Measurements from ENCODE around the gene FBRSL1. TPM values are rescaled to one million over a fixed set of nuclear protein-coding genes. Genes with fewer than 3 reads are reported as not detected.

The FBRSL1 gene
- total and polyA plus RNA-seq, 9 of the 15 experiments (the other 6 are each of a cell fraction or from before 2014, with no cell fraction given): 0.24 to 129 (median 7.3) TPM

GRCh38 chr12:132494294-132495164 lies 4.6 kb downstream of the FBRSL1 start (continued):
- TF ChIP-seq ESRRB (CRISPR knock-in tag; IDR thresholded peaks at IDR 0.05; ENCODE audit: borderline replicate concordance): no peak
- TF ChIP-seq GATAD2A (IDR thresholded peaks at IDR 0.05): no peak
- TF ChIP-seq ERF (CRISPR knock-in tag; IDR thresholded peaks at IDR 0.05): no peak
- TF ChIP-seq ZNF449 (CRISPR knock-in tag; IDR thresholded peaks at IDR 0.05): no peak
- no peak for TF ChIP-seq TSC22D4 (tag; IDR thresholded peaks at IDR 0.05)
- 0 out of 2 replicates have a peak, but pooled peaks have one; percentile 37 for TF ChIP-seq MBD2 (IDR thresholded peaks at IDR 0.05; ENCODE audit: borderline replicate concordance, low read depth)
- TF ChIP-seq MIER1 (IDR thresholded peaks at IDR 0.05; ENCODE audit: low read depth): no peak
- peak; percentile 76 for TF ChIP-seq POLR2AphosphoS5 (IDR thresholded peaks at IDR 0.05; ENCODE audit: control insufficient read depth, insufficient read depth, low read depth, low read length)
- no peak for TF ChIP-seq HSF4 (CRISPR knock-in tag; IDR thresholded peaks at IDR 0.05; ENCODE audit: borderline replicate concordance)
- no peak for TF ChIP-seq ZNF668 (CRISPR knock-in tag; IDR thresholded peaks at IDR 0.05)
- no peak for TF ChIP-seq TEAD2 (tag; IDR thresholded peaks at IDR 0.05)
- peak; percentile 47; the same call in 1 of the 2 replicates for TF ChIP-seq EP300 (IDR thresholded peaks at IDR 0.05; ENCODE audit: low read length)
- 0 out of 2 replicates have a peak, but pooled peaks have one; percentile 44 for TF ChIP-seq MTA3 (IDR thresholded peaks at IDR 0.05; ENCODE audit: borderline replicate concordance)
- TF ChIP-seq CBFA2T2 (conservative IDR thresholded peaks at IDR 0.05): peak; percentile 85
- TF ChIP-seq HDAC6 (IDR thresholded peaks at IDR 0.05; ENCODE audit: low read depth, low read length): no peak
- TF ChIP-seq NR2F6 (CRISPR knock-in tag; IDR thresholded peaks at IDR 0.05): no peak
- 0 out of 2 replicates have a peak, but pooled peaks have one; percentile 24 for TF ChIP-seq CTBP1 (IDR thresholded peaks at IDR 0.05; ENCODE audit: borderline replicate concordance)
- no peak for TF ChIP-seq MAZ (CRISPR knock-in tag; conservative IDR thresholded peaks at IDR 0.05 in 1 of 2, IDR thresholded peaks at IDR 0.05 in 1 of 2)
- TF ChIP-seq MXD1 (CRISPR knock-in tag; IDR thresholded peaks at IDR 0.05; ENCODE audit: borderline replicate concordance, poor library complexity, severe bottlenecking): no peak
- TF ChIP-seq WHSC1 (IDR thresholded peaks at IDR 0.05; ENCODE audit: low read length): no peak
- no peak for TF ChIP-seq ZNF609 (CRISPR knock-in tag; IDR thresholded peaks at IDR 0.05; ENCODE audit: borderline replicate concordance)
- TF ChIP-seq ZNF76 (CRISPR knock-in tag; IDR thresholded peaks at IDR 0.05; ENCODE audit: borderline replicate concordance): no peak
